Measurements from ENCODE around the gene GIT1. TPM values are rescaled to one million over a fixed set of nuclear protein-coding genes. Genes with fewer than 3 reads are reported as not detected.

GIT1 gene
- total and polyA plus RNA-seq, 2 of the 13 experiments (the other 11 are each of a cell fraction or from before 2014, with no cell fraction given): 14.2 to 30.8 TPM

- TF ChIP-seq ZNF558 (CRISPR knock-in tag; IDR thresholded peaks at IDR 0.05; ENCODE audit: borderline replicate concordance): no peak
- peak; percentile 90 for TF ChIP-seq SALL1 (CRISPR knock-in tag; IDR thresholded peaks at IDR 0.05)
- peak; percentile 96 for TF ChIP-seq ARNT2 (CRISPR knock-in tag; IDR thresholded peaks at IDR 0.05; ENCODE audit: low read depth)
- TF ChIP-seq BRF2 (CRISPR knock-in tag; IDR thresholded peaks at IDR 0.05): peak; percentile 91; the same call in 1 of the 2 replicates
- peak; percentile 98; the same call in 1 of the 2 replicates for TF ChIP-seq KLF12 (CRISPR knock-in tag; IDR thresholded peaks at IDR 0.05; ENCODE audit: borderline replicate concordance)
- TF ChIP-seq GMEB2 (CRISPR knock-in tag; IDR thresholded peaks at IDR 0.05; ENCODE audit: low read depth): 0 out of 2 replicates have a peak, but pooled peaks have one; percentile 10
- TF ChIP-seq ZNF18 (CRISPR knock-in tag; IDR thresholded peaks at IDR 0.05; ENCODE audit: insufficient replicate concordance): no peak
- TF ChIP-seq MYC (CRISPR knock-in tag; IDR thresholded peaks at IDR 0.05; ENCODE audit: borderline replicate concordance): peak; percentile 94
- TF ChIP-seq, protein P1, sequence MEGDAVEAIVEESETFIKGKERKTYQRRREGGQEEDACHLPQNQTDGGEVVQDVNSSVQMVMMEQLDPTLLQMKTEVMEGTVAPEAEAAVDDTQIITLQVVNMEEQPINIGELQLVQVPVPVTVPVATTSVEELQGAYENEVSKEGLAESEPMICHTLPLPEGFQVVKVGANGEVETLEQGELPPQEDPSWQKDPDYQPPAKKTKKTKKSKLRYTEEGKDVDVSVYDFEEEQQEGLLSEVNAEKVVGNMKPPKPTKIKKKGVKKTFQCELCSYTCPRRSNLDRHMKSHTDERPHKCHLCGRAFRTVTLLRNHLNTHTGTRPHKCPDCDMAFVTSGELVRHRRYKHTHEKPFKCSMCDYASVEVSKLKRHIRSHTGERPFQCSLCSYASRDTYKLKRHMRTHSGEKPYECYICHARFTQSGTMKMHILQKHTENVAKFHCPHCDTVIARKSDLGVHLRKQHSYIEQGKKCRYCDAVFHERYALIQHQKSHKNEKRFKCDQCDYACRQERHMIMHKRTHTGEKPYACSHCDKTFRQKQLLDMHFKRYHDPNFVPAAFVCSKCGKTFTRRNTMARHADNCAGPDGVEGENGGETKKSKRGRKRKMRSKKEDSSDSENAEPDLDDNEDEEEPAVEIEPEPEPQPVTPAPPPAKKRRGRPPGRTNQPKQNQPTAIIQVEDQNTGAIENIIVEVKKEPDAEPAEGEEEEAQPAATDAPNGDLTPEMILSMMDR (CRISPR knock-in tag; IDR thresholded peaks at IDR 0.05): peak; percentile 94
- peak; percentile 68; the same call in 1 of the 2 replicates for TF ChIP-seq ZNF232 (CRISPR knock-in tag; IDR thresholded peaks at IDR 0.05; ENCODE audit: borderline replicate concordance)
- TF ChIP-seq ZNF276 (CRISPR knock-in tag; IDR thresholded peaks at IDR 0.05; ENCODE audit: low read depth): 0 out of 2 replicates have a peak, but pooled peaks have one; percentile 47
- TF ChIP-seq, protein P2, sequence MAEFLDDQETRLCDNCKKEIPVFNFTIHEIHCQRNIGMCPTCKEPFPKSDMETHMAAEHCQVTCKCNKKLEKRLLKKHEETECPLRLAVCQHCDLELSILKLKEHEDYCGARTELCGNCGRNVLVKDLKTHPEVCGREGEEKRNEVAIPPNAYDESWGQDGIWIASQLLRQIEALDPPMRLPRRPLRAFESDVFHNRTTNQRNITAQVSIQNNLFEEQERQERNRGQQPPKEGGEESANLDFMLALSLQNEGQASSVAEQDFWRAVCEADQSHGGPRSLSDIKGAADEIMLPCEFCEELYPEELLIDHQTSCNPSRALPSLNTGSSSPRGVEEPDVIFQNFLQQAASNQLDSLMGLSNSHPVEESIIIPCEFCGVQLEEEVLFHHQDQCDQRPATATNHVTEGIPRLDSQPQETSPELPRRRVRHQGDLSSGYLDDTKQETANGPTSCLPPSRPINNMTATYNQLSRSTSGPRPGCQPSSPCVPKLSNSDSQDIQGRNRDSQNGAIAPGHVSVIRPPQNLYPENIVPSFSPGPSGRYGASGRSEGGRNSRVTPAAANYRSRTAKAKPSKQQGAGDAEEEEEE (CRISPR knock-in tag; IDR thresholded peaks at IDR 0.05; ENCODE audit: borderline replicate concordance): no peak
- peak; percentile 3; the same call in 1 of the 2 replicates for TF ChIP-seq BHLHE40 (IDR thresholded peaks at IDR 0.05; ENCODE audit: low read length)
- TF ChIP-seq MYPOP (CRISPR knock-in tag; IDR thresholded peaks at IDR 0.05): peak; percentile 87
- no peak for TF ChIP-seq SOX6 (IDR thresholded peaks at IDR 0.05)
- peak; percentile 55 for TF ChIP-seq SOX6 (CRISPR knock-in tag; IDR thresholded peaks at IDR 0.05)
- no peak for TF ChIP-seq HDAC6 (IDR thresholded peaks at IDR 0.05; ENCODE audit: low read depth, low read length)
Measured at GRCh38 chr17:29613352-29613837, 23.9 kb upstream of the GIT1 start (continued).
